K562 (cell line): Measurements from ENCODE around the gene MSH3. TPM values are rescaled to one million over a fixed set of nuclear protein-coding genes. Genes with fewer than 3 reads are reported as not detected.

Experiments used
- ATAC-seq: fragments of 200-7000 bp; cut with Tn5 transposase; 3 replicates; pipeline ENCODE4 v1.9.1; 2020; ENCODE audit warnings: moderate library complexity
- BruUV-seq: library from RNA; stranded (reverse); fragments of 400-500 nt; replicated peaks from 2 replicates; lab custom pipeline; 2021; lab: Mats Ljungman, UMichigan
- CTCF ChIA-PET: fragments of 300-600 bp; formaldehyde crosslinking; extraction: SDS; loops from one replicate; lab custom pipeline; 2021; ENCODE audit warnings: low intra/inter-chr PET ratio; lab: Yijun Ruan, JAX
- POLR2A ChIA-PET: fragments of 300-600, 350-650 bp; sonication (Branson Sonifier 250); formaldehyde crosslinking; extraction: SDS; loops from one replicate; lab custom pipeline; 2021; ENCODE audit warnings: antibody characterized with exemption, inconsistent platforms; lab: Yijun Ruan, JAX
- DNase-seq, 4 experiments: peaks; one replicate each; pipeline versions ENCODE4 v3.0.0 to v3.0.0-alpha.2; 2011 to 2018; ENCODE audit warnings: low spot score in 3 of 4, mixed read lengths in 3 of 4; ENCODE audit errors: extremely low read depth in 1 of 4
- FAIRE-seq: peaks from 2 replicates; lab custom pipeline; 2011; peaks lifted over from hg19 to GRCh38; lab: Jason Lieb, UNC
- H2AFZ ChIP-seq: 2 replicates; pipeline ENCODE4 v1.6.0; 2011; ENCODE audit warnings: low read depth, low read length, control low read depth, inconsistent platforms
- H3K27ac ChIP-seq: fragments of 200-600 bp; 3 replicates; pipeline ENCODE4 v1.8.0; 2011; ENCODE audit warnings: low read depth, mild to moderate bottlenecking, control low read depth, inconsistent platforms, low read length, moderate library complexity, mixed read lengths; ENCODE audit errors: extremely low read depth
- H3K27me3 ChIP-seq, 2 experiments: fragments of 300-600 bp in 1 of 2; 2 replicates in 1 of 2; 3 replicates in 1 of 2; pipeline versions ENCODE4 v1.6.0 to v1.8.0; 2011; ENCODE audit warnings: inconsistent platforms in 2 of 2, low read length in 2 of 2, mild to moderate bottlenecking in 1 of 2, mixed read lengths in 1 of 2, moderate library complexity in 1 of 2; ENCODE audit not compliant: control insufficient read depth in 2 of 2, insufficient read depth in 2 of 2
- H3K36me3 ChIP-seq: fragments of 300-600 bp; 3 replicates; pipeline ENCODE4 v1.8.0; 2011; ENCODE audit warnings: mild to moderate bottlenecking, low read length, inconsistent platforms; ENCODE audit not compliant: control insufficient read depth, insufficient read depth
- H3K4me1 ChIP-seq, 2 experiments: fragments of 200-600 bp in 1 of 2; replicated peaks in 1 of 2; 2 replicates in 1 of 2; 3 replicates in 1 of 2; pipeline versions ENCODE4 v1.5.1 to v1.8.0; 2011; ENCODE audit warnings: inconsistent platforms in 2 of 2, low read length in 2 of 2, mild to moderate bottlenecking in 1 of 2, mixed read lengths in 1 of 2, moderate library complexity in 1 of 2; ENCODE audit not compliant: control insufficient read depth in 2 of 2, insufficient read depth in 2 of 2
- H3K4me2 ChIP-seq: 2 replicates; pipeline ENCODE4 v1.6.1; 2011; ENCODE audit warnings: low read length, control low read depth, inconsistent platforms, mixed read lengths; ENCODE audit not compliant: insufficient read depth
- H3K4me3 ChIP-seq: fragments of 200-600 bp; sonication (generic), shearing (Covaris generic); 2 replicates; pipeline ENCODE4 v1.5.1; 2016; ENCODE audit warnings: control low read depth, inconsistent platforms
- H3K79me2 ChIP-seq: fragments of 200-600 bp; 3 replicates; pipeline ENCODE4 v1.8.0; 2011; ENCODE audit warnings: low read length, inconsistent platforms; ENCODE audit not compliant: control insufficient read depth, insufficient read depth
- H3K9ac ChIP-seq, 2 experiments: 2 replicates each; pipeline versions ENCODE4 v1.6.0 to v1.6.1; 2011; ENCODE audit warnings: low read depth in 2 of 2, low read length in 2 of 2, control low read depth in 1 of 2, inconsistent platforms in 1 of 2, mild to moderate bottlenecking in 1 of 2, mixed read lengths in 1 of 2; ENCODE audit not compliant: insufficient read depth in 1 of 2
- H3K9me1 ChIP-seq: one replicate; pipeline ENCODE4 v1.6.0; 2011; ENCODE audit warnings: inconsistent platforms, mild to moderate bottlenecking, low read length, moderate library complexity; ENCODE audit not compliant: control insufficient read depth, insufficient read depth
- H3K9me3 ChIP-seq: replicated peaks from 2 replicates; pipeline ENCODE4 v1.5.1; 2011; ENCODE audit warnings: low read depth, low read length, inconsistent platforms; ENCODE audit not compliant: control insufficient read depth, insufficient read depth
- H4K20me1 ChIP-seq: replicated peaks from 2 replicates; pipeline ENCODE4 v1.6.1; 2011; ENCODE audit warnings: low read length, inconsistent platforms, mixed read lengths; ENCODE audit not compliant: control insufficient read depth, insufficient read depth
- AFF4 ChIP-seq: sonication (generic); formaldehyde crosslinking; IDR thresholded peaks from 2 replicates; pipeline ENCODE4 v1.8.0; 2023; ENCODE audit warnings: mild to moderate bottlenecking, missing genetic modification reagents
- BACH1 ChIP-seq: fragments of 200-800 bp; sonication (Bioruptor generic); IDR thresholded peaks from 2 replicates; pipeline ENCODE4 v1.6.1; 2016; ENCODE audit warnings: missing genetic modification characterization, missing compliant biosample characterization
- ESRRB ChIP-seq: fragments of 250-450 bp; sonication (Bioruptor Pico); IDR thresholded peaks from 2 replicates; pipeline ENCODE4 v1.5.0; 2020; ENCODE audit warnings: mild to moderate bottlenecking, moderate library complexity, borderline replicate concordance
- MBD2 ChIP-seq: sonication (generic); IDR thresholded peaks from 2 replicates; pipeline ENCODE4 v1.6.1; 2016; ENCODE audit warnings: low read depth, borderline replicate concordance
- STAT5B ChIP-seq: fragments of 250-450 bp; sonication (Bioruptor Pico); IDR thresholded peaks from 2 replicates; pipeline ENCODE4 v1.8.0; 2021; ENCODE audit warnings: mild to moderate bottlenecking, inconsistent platforms
- ZNF583 ChIP-seq: fragments of 250-450 bp; sonication (Bioruptor Pico); IDR thresholded peaks from 2 replicates; pipeline ENCODE4 v1.4.0; 2020
- in situ Hi-C: fragments of 300-500 bp; cut with MboI; formaldehyde crosslinking; loops from 4 replicates; pipeline ENCODE4 v1.15.0; 2018; ENCODE audit warnings: inconsistent platforms, mixed read lengths
- intact Hi-C: fragments of 100-400 bp; cut with micrococcal nuclease; formaldehyde crosslinking; loops from 2 replicates; pipeline ENCODE4 v1.14.2; 2022
- polyA plus RNA-seq, 8 experiments: library from polyadenylated mRNA; depleted of rRNA in 4 of 8; stranded (reverse) in 5 of 8; unstranded in 3 of 8; fragments of >200 nt; fragmentation: Nextera tagmentation in 2 of 8; fragmentation: Illumina TruSeq in 1 of 8; extraction: Ambion mirVana in 2 of 8; extraction: Trizol in 1 of 8; gene quantifications; 2 replicates each; pipeline versions ENCODE4 v1.2.1 to v1.2.3, GENCODE V29; 2011 to 2014; ENCODE audit warnings: inconsistent platforms in 1 of 8, missing spikeins in 1 of 8
- total RNA-seq, 7 experiments: library from RNA; depleted of rRNA in 6 of 7; stranded (reverse); fragments of >200 nt in 6 of 7; fragmentation: Illumina TruSeq in 2 of 7; extraction: Trizol in 2 of 7; gene quantifications; 2 replicates each; pipeline versions ENCODE4 v1.2.1 to v1.2.3, GENCODE V29; 2011 to 2021; ENCODE audit warnings: low replicate concordance in 1 of 7

The MSH3 gene
- total and polyA plus RNA-seq, 9 of the 15 experiments (the other 6 are each of a cell fraction or from before 2014, with no cell fraction given) = 3.9 to 17.2 (median 13.2) TPM

GRCh38 chr5:80867233-80867632, 212.8 kb downstream of the MSH3 start:
- ChIA-PET POLR2A (interaction anchor here (1.2 kb wide), 1 partner anchor 88 kb away, joined by 3 read pairs; no protein-coding TSS in a partner anchor), CTCF (no interaction called here)
- ATAC-seq (no peak), DNase-seq (no peak), FAIRE-seq (no peak)
- H3K9ac ChIP-seq = no peak overlapping the region
- no peak overlapping the region for H3K4me3 ChIP-seq
- no peaks in the 10 kb centered on the region for H3K27me3 ChIP-seq
- in situ Hi-C loops (no loop called here), intact Hi-C loops (no loop called here)
- H3K36me3 ChIP-seq = peaks cover 2% of the 10 kb centered on the region; the same call in 1 of the 3 replicates
- TF ChIP-seq STAT5B (CRISPR knock-in tag) (no peak), AFF4 (CRISPR knock-in tag) (no peak), ESRRB (CRISPR knock-in tag) (no peak), ZNF583 (CRISPR knock-in tag) (no peak), MBD2 (no peak), BACH1 (tag) (no peak)
- H3K4me2 ChIP-seq = no peak overlapping the region
- no peaks in the 10 kb centered on the region for H3K79me2 ChIP-seq
- no peaks in the 10 kb centered on the region for H4K20me1 ChIP-seq
- no TSS peak for BruUV-seq
- no peaks in the 10 kb centered on the region for H3K9me3 ChIP-seq
- H2AFZ ChIP-seq = no peak overlapping the region
- H3K27ac ChIP-seq = no peak overlapping the region
- no peaks in the 10 kb centered on the region for H3K9me1 ChIP-seq
- H3K4me1 ChIP-seq = peaks cover 0 to 4% of the 10 kb centered on the region in 2 experiments; a peak in 1 of 5 replicates
